Fibroblast of skin of right biceps (primary cell): ENCODE results near the gene DIAPH3.

Experiments
- DNase-seq: peaks from one replicate; pipeline ENCODE4 v3.0.0-alpha.2; 2013

DIAPH3 gene

GRCh38 chr13:59770451-59770850 lies 393.3 kb downstream of the DIAPH3 start:
- no peak for DNase-seq

- no peak for DNase-seq
Measured at GRCh38 chr13:59766236-59766635, 397.5 kb downstream of the DIAPH3 start.

GRCh38 chr13:59755632-59756290 lies 408.0 kb downstream of the DIAPH3 start:
- peak; percentile 54 for DNase-seq

GRCh38 chr13:59754411-59754810 lies 409.3 kb downstream of the DIAPH3 start:
- DNase-seq, result no peak

- DNase-seq, result peak; percentile 77
Measured at GRCh38 chr13:59750860-59751259, 412.9 kb downstream of the DIAPH3 start.

GRCh38 chr13:59748046-59748445 lies 415.7 kb downstream of the DIAPH3 start:
- peak; percentile 52 for DNase-seq

- no peak for DNase-seq
Measured at GRCh38 chr13:59747529-59747928, 416.2 kb downstream of the DIAPH3 start.

GRCh38 chr13:59746291-59746962 lies 417.3 kb downstream of the DIAPH3 start:
- peak; percentile 86 for DNase-seq

GRCh38 chr13:59745392-59745788 lies 418.3 kb downstream of the DIAPH3 start:
- peak; percentile 73 for DNase-seq

- no peak for DNase-seq
Measured at GRCh38 chr13:59744747-59745391, 418.9 kb downstream of the DIAPH3 start.

- peak; percentile 58 for DNase-seq
Measured at GRCh38 chr13:59743195-59743594, 420.5 kb downstream of the DIAPH3 start.

- no peak for DNase-seq
Measured at GRCh38 chr13:59742467-59742866, 421.3 kb downstream of the DIAPH3 start.

- DNase-seq, result no peak
Measured at GRCh38 chr13:59738921-59739320, 424.8 kb downstream of the DIAPH3 start.

- DNase-seq, result no peak
Measured at GRCh38 chr13:59734393-59734792, 429.3 kb downstream of the DIAPH3 start.

- DNase-seq, result no peak
Measured at GRCh38 chr13:59733744-59734143, 430.0 kb downstream of the DIAPH3 start.

GRCh38 chr13:59730026-59730425 lies 433.7 kb downstream of the DIAPH3 start:
- DNase-seq, result no peak

GRCh38 chr13:59728896-59729545 lies 434.7 kb downstream of the DIAPH3 start:
- DNase-seq, result peak; percentile 7

GRCh38 chr13:59721926-59722910 lies 441.5 kb downstream of the DIAPH3 start:
- no peak for DNase-seq

- no peak for DNase-seq
Measured at GRCh38 chr13:59715611-59716010, 448.1 kb downstream of the DIAPH3 start.

- DNase-seq, result no peak
Measured at GRCh38 chr13:59710996-59711701, 452.6 kb downstream of the DIAPH3 start.

GRCh38 chr13:59710416-59710815 lies 453.3 kb downstream of the DIAPH3 start:
- DNase-seq, result no peak
